Skeletal muscle satellite cell (primary cell): ENCODE measurements around the gene CNMD.
"Not testable (repeated sequence)": the region's sequence is repeated elsewhere in the genome, so short reads cannot be mapped to it uniquely, and the experiment has no call there.

ENCODE experiments used
- H3K27me3 ChIP-seq: 2 replicates; pipeline ENCODE4 v1.7.0; 2013; ENCODE audit warnings: low read length; ENCODE audit not compliant: control insufficient read depth, insufficient read depth
- H3K36me3 ChIP-seq: 2 replicates; pipeline ENCODE4 v1.7.0; 2013; ENCODE audit warnings: mild to moderate bottlenecking, control low read depth, low read length; ENCODE audit not compliant: insufficient read depth
- H3K4me1 ChIP-seq: 2 replicates; pipeline ENCODE4 v1.7.0; 2013; ENCODE audit warnings: low read length; ENCODE audit not compliant: control insufficient read depth, insufficient read depth
- H3K4me2 ChIP-seq: 2 replicates; pipeline ENCODE4 v1.7.0; 2013; ENCODE audit warnings: mild to moderate bottlenecking, low read length
- H3K4me3 ChIP-seq: 2 replicates; pipeline ENCODE4 v1.7.0; 2013; ENCODE audit warnings: low read length
- H3K9ac ChIP-seq: 2 replicates; pipeline ENCODE4 v1.7.0; 2013; ENCODE audit warnings: mild to moderate bottlenecking, low read depth, low read length, moderate library complexity
- H3K9me3 ChIP-seq: replicated peaks from 2 replicates; pipeline ENCODE4 v1.7.0; 2013; ENCODE audit warnings: mild to moderate bottlenecking, control low read depth, low read length

The CNMD gene

DNA sequence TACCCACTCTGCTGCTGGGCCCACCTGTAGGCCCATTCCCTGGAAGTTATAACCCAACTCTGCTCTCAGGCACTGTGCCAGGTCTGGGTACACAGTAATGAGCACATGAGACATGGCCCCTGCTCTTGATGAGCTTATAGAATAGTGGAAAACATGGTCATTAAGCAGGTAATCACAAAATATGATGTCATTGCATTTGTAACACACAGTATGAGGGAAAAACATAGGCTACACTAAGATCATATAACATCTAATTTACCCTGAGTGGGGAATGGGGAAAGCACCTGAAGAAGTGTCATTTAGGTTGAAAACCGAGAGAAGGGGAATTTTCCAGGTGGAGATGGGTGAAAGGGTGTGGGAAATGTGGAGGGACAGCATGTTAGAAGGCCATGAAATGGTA, 3.9 kb upstream of the CNMD start:
- Histone ChIP-seq H3K9me3 (no peaks in the 10 kb centered on the region), H3K4me2 (no peak overlapping the region), H3K27me3 (peaks cover 48% of the 10 kb centered on the region), H3K4me3 (no peak overlapping the region), H3K9ac (no peak overlapping the region), H3K4me1 (peaks cover 6% of the 10 kb centered on the region), H3K36me3 (no peaks in the 10 kb centered on the region)

DNA sequence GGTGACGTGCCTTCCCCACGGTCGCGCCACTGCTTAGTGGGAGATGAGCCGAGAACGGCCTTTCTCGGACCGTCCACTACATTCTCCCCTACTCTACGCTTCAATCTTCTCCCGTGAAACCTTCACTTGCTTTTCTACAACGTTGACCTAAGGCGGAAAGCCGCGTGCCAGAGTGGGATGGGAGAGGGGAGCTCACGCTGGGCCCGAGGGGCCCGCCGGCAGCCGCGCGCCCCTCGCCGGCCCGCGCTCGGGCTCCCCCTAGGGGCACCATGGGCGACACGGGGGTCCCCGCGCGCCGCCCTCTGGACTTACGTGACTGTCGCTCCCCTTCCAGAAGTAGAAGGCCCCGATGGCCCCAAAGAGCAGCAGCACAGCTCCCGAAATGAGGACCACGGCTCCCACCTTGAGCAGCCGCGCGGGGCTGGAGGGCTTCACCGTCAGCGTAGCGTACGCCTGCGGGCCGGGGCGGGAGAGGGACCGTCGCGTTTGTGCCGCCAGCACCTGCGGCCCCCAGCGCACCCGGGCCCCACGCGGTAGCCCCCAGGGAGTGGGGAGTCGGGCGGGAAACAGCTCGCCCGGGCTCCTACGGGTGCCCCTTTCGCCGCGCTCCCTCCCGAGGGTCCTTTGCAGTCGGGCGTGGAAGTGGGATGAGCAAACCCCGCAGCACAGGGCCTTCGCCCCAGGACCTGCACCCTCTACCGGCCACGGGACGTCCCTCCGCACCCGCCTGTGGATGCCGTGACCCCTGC, 727 bp downstream of the CNMD start:
- Histone ChIP-seq H3K4me1 (peaks cover 6% of the 10 kb centered on the region), H3K9ac (no peak overlapping the region), H3K27me3 (peaks cover 57% of the 10 kb centered on the region), H3K36me3 (no peaks in the 10 kb centered on the region), H3K4me2 (peak overlapping the region; percentile 61), H3K4me3 (peak overlapping the region; percentile 55), H3K9me3 (no peaks in the 10 kb centered on the region)

DNA sequence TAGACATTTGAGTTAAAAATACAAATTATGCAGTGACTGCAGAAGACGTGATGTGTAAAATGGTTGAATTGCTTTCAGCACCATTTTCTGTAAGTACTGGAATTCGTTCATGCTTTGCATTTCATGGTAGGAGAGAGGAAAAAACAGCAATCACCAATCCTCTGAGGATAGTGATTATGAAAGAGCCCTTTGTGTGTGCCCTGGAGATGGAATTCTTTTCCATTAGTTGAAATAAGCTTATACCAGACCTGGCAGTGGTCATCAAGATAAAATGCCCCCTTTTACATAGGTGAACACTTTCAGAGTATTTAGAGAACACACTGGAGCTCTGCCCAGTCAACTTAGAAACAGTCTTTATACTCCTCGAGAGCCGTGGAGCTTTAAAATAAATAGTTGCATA, 1.7 kb downstream of the CNMD start:
- peaks cover 6% of the 10 kb centered on the region for H3K4me1 ChIP-seq
- H3K4me2 ChIP-seq: no peak overlapping the region
- H3K9ac ChIP-seq: no peak overlapping the region
- H3K36me3 ChIP-seq: no peaks in the 10 kb centered on the region
- no peaks in the 10 kb centered on the region for H3K9me3 ChIP-seq
- peaks cover 53% of the 10 kb centered on the region for H3K27me3 ChIP-seq
- no peak overlapping the region for H3K4me3 ChIP-seq

DNA sequence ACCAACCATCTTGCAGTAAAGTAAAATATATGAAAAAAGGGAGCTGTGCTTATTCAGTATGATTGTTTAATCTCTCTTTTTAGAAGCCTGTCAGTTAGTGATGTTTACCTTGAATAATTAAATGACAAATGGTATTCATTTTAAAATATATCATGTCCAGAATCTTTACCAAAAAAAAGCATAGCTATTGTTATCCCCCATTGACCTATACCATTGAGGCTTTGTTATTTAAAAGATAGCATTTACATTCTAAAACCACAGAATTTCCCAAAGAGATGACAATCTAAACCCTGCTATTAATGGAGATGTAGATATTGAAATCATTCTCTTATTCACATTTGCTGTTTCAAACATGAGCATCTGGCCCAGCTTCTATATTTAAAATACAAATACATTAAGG, 2.2 kb downstream of the CNMD start:
- peaks cover 48% of the 10 kb centered on the region for H3K27me3 ChIP-seq
- H3K9me3 ChIP-seq: no peaks in the 10 kb centered on the region
- no peak overlapping the region for H3K4me3 ChIP-seq
- H3K9ac ChIP-seq: no peak overlapping the region
- no peak overlapping the region for H3K4me2 ChIP-seq
- peaks cover 6% of the 10 kb centered on the region for H3K4me1 ChIP-seq
- H3K36me3 ChIP-seq: no peaks in the 10 kb centered on the region

DNA sequence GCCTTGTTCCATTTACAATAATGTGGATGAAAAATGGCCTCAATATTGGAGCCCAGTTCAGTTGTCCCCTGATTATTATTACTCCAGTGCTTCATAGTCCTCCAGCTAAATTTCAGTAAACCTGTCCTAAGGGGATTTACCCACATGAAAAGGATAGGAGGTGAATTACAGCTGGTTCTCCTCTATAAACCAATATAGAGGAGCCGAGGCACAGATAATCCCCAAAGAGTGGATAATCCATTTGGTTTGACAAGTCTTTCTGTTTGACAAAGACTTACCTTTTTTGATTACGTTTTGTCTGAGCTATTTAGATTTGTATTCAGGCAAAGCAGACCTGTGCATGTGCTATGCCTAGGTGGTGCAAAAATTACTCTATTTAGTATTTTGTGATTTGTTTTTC, 2.7 kb downstream of the CNMD start:
- H3K4me1 ChIP-seq: peaks cover 6% of the 10 kb centered on the region
- H3K4me2 ChIP-seq: no peak overlapping the region
- H3K27me3 ChIP-seq: peaks cover 43% of the 10 kb centered on the region
- no peak overlapping the region for H3K4me3 ChIP-seq
- H3K9ac ChIP-seq: no peak overlapping the region
- no peaks in the 10 kb centered on the region for H3K9me3 ChIP-seq
- no peaks in the 10 kb centered on the region for H3K36me3 ChIP-seq

DNA sequence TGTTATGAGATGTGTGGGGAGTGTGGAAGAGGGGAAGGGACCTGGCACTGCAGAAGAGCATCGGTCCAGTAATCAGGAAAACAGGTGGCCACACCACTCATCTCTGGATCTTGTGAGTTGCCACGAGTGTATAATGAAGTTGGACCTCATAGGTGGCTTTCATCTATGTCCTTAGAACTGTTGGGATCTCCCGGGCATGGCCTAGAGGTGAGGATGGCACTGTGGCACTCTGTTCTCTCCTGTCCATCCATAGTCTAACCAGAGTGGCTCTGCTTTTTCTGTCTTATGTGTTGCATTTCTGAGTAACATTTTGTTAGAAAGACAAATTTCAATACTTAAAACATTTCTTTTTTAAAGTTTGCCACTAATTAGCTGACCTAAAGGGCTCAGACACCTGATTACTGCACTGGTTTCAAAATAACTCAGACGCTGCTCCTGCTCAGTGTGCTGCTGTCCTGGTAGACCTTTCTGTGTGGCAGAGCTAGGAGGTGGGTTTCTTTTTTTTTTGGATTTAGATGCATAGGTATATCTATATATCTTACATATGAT, 5.5 kb downstream of the CNMD start:
- Histone ChIP-seq H3K4me1 (peaks cover 4% of the 10 kb centered on the region), H3K4me3 (no peak overlapping the region), H3K27me3 (peaks cover 27% of the 10 kb centered on the region), H3K4me2 (no peak overlapping the region), H3K9ac (no peak overlapping the region), H3K9me3 (no peaks in the 10 kb centered on the region), H3K36me3 (no peaks in the 10 kb centered on the region)

DNA sequence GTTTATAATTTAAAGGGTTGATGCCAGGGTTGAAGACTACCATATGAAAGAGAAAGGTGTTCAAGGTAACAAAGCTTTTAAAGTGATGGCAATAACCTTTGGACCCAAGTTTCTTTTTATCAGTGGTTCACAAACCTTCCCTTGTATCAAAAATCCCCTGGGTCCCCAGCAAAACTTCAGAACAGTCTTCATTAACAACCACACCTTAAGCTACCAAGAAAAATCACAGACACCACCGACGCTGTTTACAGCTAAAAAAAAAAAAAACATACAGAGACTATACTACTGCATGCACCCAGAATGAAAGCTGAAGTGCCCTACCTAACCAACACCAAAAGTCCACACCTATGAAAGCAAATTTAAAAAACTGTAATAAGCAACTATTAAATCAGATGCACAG, 13.4 kb downstream of the CNMD start:
- Histone ChIP-seq H3K9ac (no peak overlapping the region), H3K4me1 (no peaks in the 10 kb centered on the region), H3K4me2 (no peak overlapping the region), H3K36me3 (no peaks in the 10 kb centered on the region), H3K27me3 (peaks cover 12% of the 10 kb centered on the region), H3K4me3 (no peak overlapping the region), H3K9me3 (no peaks in the 10 kb centered on the region)

DNA sequence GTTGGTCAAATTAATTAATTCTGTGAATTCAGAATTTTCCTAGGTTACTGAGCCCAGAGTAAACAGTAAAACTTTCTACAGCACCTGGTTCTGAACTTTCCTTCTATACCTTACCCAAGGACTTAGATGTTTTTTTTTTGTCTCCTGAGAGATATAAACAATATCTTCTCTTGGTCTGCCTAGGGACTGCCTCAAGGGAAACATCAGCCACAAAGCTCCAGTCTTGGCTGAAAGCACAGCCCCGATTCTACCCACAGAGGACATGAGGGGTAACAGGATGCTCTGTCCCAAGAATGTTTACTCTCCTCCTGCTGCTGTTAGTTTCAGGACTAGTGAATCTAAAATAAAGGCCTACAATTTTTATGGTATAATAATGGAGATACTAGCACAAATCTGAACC, 14.3 kb downstream of the CNMD start:
- Histone ChIP-seq H3K4me2 (no peak overlapping the region), H3K4me3 (no peak overlapping the region), H3K9me3 (no peaks in the 10 kb centered on the region), H3K36me3 (no peaks in the 10 kb centered on the region), H3K4me1 (no peaks in the 10 kb centered on the region), H3K9ac (no peak overlapping the region), H3K27me3 (peaks cover 8% of the 10 kb centered on the region)

DNA sequence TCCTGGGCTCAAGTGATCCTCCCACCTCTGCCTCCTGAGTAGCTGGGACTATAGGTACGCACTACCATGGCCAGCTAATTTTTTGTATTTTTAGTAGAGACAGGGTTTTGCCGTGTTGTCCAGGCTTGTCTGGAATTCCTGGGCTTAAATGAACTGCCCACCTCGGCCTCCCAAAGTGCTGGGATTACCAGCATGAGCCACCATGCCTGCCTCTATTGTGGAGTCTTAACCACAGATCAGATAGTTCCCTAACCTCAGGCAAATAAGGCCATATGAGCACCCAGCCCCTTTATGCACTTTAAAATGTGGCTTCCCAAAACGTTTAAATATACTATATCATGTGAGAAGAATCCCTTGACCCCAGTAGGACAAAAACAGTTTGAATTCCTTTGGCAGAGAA, 16.4 kb downstream of the CNMD start:
- Histone ChIP-seq H3K4me2 (no peak overlapping the region), H3K4me1 (no peaks in the 10 kb centered on the region), H3K36me3 (no peaks in the 10 kb centered on the region), H3K27me3 (peaks cover 9% of the 10 kb centered on the region), H3K9me3 (no peaks in the 10 kb centered on the region), H3K9ac (no peak overlapping the region), H3K4me3 (no peak overlapping the region)

DNA sequence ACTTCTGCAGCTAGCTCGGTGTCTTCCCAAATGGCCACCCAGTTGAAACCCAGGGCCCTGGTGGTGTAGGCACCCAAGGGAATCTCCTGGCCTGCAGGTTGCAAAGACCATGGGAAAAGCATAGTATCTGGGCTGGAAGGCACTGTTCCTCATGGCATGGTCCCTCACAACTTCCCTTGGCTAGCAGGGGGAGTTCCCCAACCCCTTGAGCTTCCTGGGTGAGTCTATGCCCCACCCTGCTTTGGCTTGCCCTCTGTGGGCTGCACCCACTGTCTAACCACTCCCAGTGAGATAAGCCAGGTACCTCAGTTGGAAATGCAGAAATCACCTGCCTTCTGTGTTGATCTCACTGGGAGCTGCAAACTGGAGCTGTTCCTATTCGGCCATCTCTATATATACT, 18.3 kb downstream of the CNMD start:
- H3K4me1 ChIP-seq, H3K27me3 ChIP-seq, H3K4me2 ChIP-seq, H3K9me3 ChIP-seq, H3K36me3 ChIP-seq, H3K4me3 ChIP-seq, H3K9ac ChIP-seq: not testable (repeated sequence)

DNA sequence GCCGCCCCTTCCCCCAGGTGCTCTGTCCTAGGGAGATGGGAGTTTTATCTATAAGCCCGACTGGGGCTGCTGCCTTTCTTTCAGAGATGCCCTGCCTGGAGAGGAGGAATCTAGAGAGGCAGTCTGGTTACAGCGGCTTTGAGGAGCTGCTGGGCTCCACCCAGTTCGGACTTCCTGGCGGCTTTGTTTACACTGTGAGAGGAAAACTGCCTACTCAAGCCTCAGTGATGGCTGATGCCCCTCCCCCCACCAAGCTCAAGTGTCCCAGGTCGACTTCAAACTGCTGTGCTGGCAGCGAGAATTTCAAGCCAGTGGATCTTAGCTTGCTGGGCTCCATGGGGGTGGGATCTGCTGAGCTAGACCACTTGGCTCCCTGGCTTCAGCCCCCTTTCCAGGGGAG, 18.7 kb downstream of the CNMD start:
- not testable (repeated sequence) for H3K4me1 ChIP-seq, H3K36me3 ChIP-seq, H3K9me3 ChIP-seq, H3K27me3 ChIP-seq, H3K9ac ChIP-seq, H3K4me2 ChIP-seq, H3K4me3 ChIP-seq

DNA sequence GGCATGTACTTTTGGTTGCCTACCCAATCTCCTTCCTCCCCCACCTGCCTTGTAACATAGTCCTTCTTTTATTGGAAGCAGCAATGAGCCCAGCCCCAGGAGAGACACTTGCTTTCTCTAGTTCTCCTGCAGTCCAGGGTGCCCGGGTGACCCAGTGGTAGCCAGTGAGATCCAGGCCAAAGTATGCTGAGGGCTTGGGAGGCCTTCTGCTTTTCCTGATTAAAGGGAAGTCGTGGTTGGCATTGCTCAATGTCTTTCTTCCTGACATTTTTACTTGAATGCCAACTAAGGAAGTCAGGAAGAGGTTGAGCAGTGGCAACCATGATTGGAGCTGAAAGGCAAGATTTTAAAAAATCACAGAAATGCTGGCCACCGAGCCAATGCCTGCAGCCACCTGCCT, 25.7 kb downstream of the CNMD start:
- H3K9ac ChIP-seq: no peak overlapping the region
- no peaks in the 10 kb centered on the region for H3K9me3 ChIP-seq
- H3K27me3 ChIP-seq: no peaks in the 10 kb centered on the region

More for the DNA sequence above, 25.7 kb downstream of the CNMD start:
- no peak overlapping the region for H3K4me2 ChIP-seq
- H3K36me3 ChIP-seq: no peaks in the 10 kb centered on the region
- H3K4me1 ChIP-seq: no peaks in the 10 kb centered on the region
- no peak overlapping the region for H3K4me3 ChIP-seq
